Hepatocyte (in vitro differentiated cells): Measurements from ENCODE around the gene HIVEP1. TPM values are rescaled to one million over a fixed set of nuclear protein-coding genes. Genes with fewer than 3 reads are reported as not detected.

Experiments
- DNase-seq: peaks from one replicate; pipeline ENCODE4 v3.0.0-alpha.2; 2016; ENCODE audit warnings: low spot score
- H2AFZ ChIP-seq: fragments of 200-600 bp; sonication (generic); 2 replicates; pipeline ENCODE4 v1.6.0; 2016; ENCODE audit warnings: antibody characterized with exemption, mild to moderate bottlenecking
- H3K27ac ChIP-seq: fragments of 200-600 bp; sonication (generic); 2 replicates; pipeline ENCODE4 v1.5.1; 2016; ENCODE audit warnings: mild to moderate bottlenecking
- H3K27me3 ChIP-seq: fragments of 200-600 bp; sonication (generic); 2 replicates; pipeline ENCODE4 v1.6.1; 2016
- H3K36me3 ChIP-seq: fragments of 200-600 bp; sonication (generic); replicated peaks from 2 replicates; pipeline ENCODE4 v1.5.1; 2016; ENCODE audit warnings: low read depth; ENCODE audit not compliant: insufficient read depth
- H3K4me1 ChIP-seq: fragments of 200-600 bp; sonication (generic); 2 replicates; pipeline ENCODE4 v1.5.1; 2016; ENCODE audit warnings: mild to moderate bottlenecking, moderate library complexity; ENCODE audit not compliant: insufficient read depth
- H3K4me2 ChIP-seq: fragments of 200-600 bp; sonication (generic); 2 replicates; pipeline ENCODE4 v1.6.0; 2016
- H3K4me3 ChIP-seq: fragments of 200-600 bp; sonication (generic); 2 replicates; pipeline ENCODE4 v1.5.1; 2016; ENCODE audit warnings: mild to moderate bottlenecking
- H3K79me2 ChIP-seq: fragments of 200-600 bp; sonication (generic); 2 replicates; pipeline ENCODE4 v1.6.0; 2017; ENCODE audit warnings: mild to moderate bottlenecking
- H3K9me2 ChIP-seq: fragments of 200-600 bp; sonication (generic); replicated peaks from 2 replicates; pipeline ENCODE4 v1.6.0; 2017; ENCODE audit warnings: mild to moderate bottlenecking; ENCODE audit not compliant: insufficient read depth
- H3K9me3 ChIP-seq: fragments of 200-600 bp; sonication (generic); 2 replicates; pipeline ENCODE4 v1.5.1; 2016; ENCODE audit warnings: low read depth, mild to moderate bottlenecking
- H4K20me1 ChIP-seq: fragments of 200-600 bp; sonication (generic); 2 replicates; pipeline ENCODE4 v1.6.0; 2016; ENCODE audit warnings: mild to moderate bottlenecking; ENCODE audit not compliant: insufficient read depth, poor library complexity, severe bottlenecking
- EZH2 ChIP-seq: fragments of 200-600 bp; sonication (generic); IDR thresholded peaks from 2 replicates; pipeline ENCODE4 v1.6.1; 2016; ENCODE audit warnings: antibody characterized with exemption, mild to moderate bottlenecking, borderline replicate concordance
- EZH2phosphoT487 ChIP-seq: fragments of 200-600 bp; sonication (generic); IDR thresholded peaks from one replicate; pipeline ENCODE4 v1.6.1; 2018; ENCODE audit warnings: antibody characterized with exemption, mild to moderate bottlenecking, low read depth, moderate library complexity; ENCODE audit not compliant: unreplicated experiment, severe bottlenecking
- WGBS: methylation state at CpG from one replicate; pipeline ENCODE4 v1.1.6; 2016; ENCODE audit warnings: low lambda C conversion rate; ENCODE audit errors: missing lambda C conversion rate; 5-methylcytosine and 5-hydroxymethylcytosine counted together
- polyA plus RNA-seq: library from polyadenylated mRNA; unstranded; fragments of >200 nt; fragmentation: Nextera tagmentation; extraction: Ambion mirVana; gene quantifications from 2 replicates; pipeline ENCODE4 v1.2.1, GENCODE V29; 2016
- total RNA-seq: library from RNA; depleted of rRNA; stranded (reverse); fragments of >200 nt; gene quantifications from 2 replicates; pipeline ENCODE4 v1.2.3, GENCODE V29; 2014
- TF ChIP-seq, protein P1 (sequence below): fragments of 200-600 bp; sonication (generic); IDR thresholded peaks from 2 replicates; pipeline ENCODE4 v1.5.1; 2016; ENCODE audit warnings: antibody characterized with exemption, mild to moderate bottlenecking; ENCODE audit not compliant: poor library complexity

HIVEP1 gene
- total and polyA plus RNA-seq, 2 experiments from 2014 or later: 8.7 to 33.7 TPM

GRCh38 chr6:12099623-12100338 lies 87.7 kb downstream of the HIVEP1 start:
- H3K4me1 ChIP-seq: no peaks in the 10 kb centered on the region
- H3K36me3 ChIP-seq: no peaks in the 10 kb centered on the region
- H3K9me2 ChIP-seq: no peaks in the 10 kb centered on the region
- DNase-seq: no peak
- H4K20me1 ChIP-seq: no peaks in the 10 kb centered on the region
- H3K27ac ChIP-seq: no peak overlapping the region
- H3K9me3 ChIP-seq: no peaks in the 10 kb centered on the region
- no peak overlapping the region for H2AFZ ChIP-seq
- peaks cover 2% of the 10 kb centered on the region for H3K79me2 ChIP-seq
- 69% methylated on average over 4 of the region's 4 CpGs for WGBS
- TF ChIP-seq, protein P1, sequence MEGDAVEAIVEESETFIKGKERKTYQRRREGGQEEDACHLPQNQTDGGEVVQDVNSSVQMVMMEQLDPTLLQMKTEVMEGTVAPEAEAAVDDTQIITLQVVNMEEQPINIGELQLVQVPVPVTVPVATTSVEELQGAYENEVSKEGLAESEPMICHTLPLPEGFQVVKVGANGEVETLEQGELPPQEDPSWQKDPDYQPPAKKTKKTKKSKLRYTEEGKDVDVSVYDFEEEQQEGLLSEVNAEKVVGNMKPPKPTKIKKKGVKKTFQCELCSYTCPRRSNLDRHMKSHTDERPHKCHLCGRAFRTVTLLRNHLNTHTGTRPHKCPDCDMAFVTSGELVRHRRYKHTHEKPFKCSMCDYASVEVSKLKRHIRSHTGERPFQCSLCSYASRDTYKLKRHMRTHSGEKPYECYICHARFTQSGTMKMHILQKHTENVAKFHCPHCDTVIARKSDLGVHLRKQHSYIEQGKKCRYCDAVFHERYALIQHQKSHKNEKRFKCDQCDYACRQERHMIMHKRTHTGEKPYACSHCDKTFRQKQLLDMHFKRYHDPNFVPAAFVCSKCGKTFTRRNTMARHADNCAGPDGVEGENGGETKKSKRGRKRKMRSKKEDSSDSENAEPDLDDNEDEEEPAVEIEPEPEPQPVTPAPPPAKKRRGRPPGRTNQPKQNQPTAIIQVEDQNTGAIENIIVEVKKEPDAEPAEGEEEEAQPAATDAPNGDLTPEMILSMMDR: no peak
- no peak for TF ChIP-seq EZH2
- no peak for TF ChIP-seq EZH2phosphoT487
- no peak overlapping the region for H3K4me2 ChIP-seq
- H3K4me3 ChIP-seq: no peak overlapping the region
- H3K27me3 ChIP-seq: no peaks in the 10 kb centered on the region

- Histone ChIP-seq H2AFZ (no peak overlapping the region), H3K79me2 (peaks cover 8% of the 10 kb centered on the region), H3K36me3 (no peaks in the 10 kb centered on the region), H3K4me1 (no peaks in the 10 kb centered on the region), H3K4me2 (no peak overlapping the region), H3K27ac (no peak overlapping the region), H3K4me3 (no peak overlapping the region), H3K9me2 (no peaks in the 10 kb centered on the region), H3K9me3 (no peaks in the 10 kb centered on the region), H3K27me3 (no peaks in the 10 kb centered on the region), H4K20me1 (no peaks in the 10 kb centered on the region)
- TF ChIP-seq EZH2 (no peak), EZH2phosphoT487 (no peak)
- TF ChIP-seq, protein P1: no peak
- DNase-seq: no peak
Observed at GRCh38 chr6:12101048-12101447, 88.9 kb downstream of the HIVEP1 start.

- Histone ChIP-seq H3K27me3 (no peaks in the 10 kb centered on the region), H3K27ac (no peak overlapping the region), H3K4me3 (no peak overlapping the region), H3K9me3 (no peaks in the 10 kb centered on the region), H3K4me1 (no peaks in the 10 kb centered on the region), H2AFZ (no peak overlapping the region), H3K9me2 (no peaks in the 10 kb centered on the region), H4K20me1 (no peaks in the 10 kb centered on the region), H3K79me2 (peaks cover 8% of the 10 kb centered on the region), H3K4me2 (no peak overlapping the region), H3K36me3 (no peaks in the 10 kb centered on the region)
- TF ChIP-seq EZH2 (no peak), EZH2phosphoT487 (no peak)
- TF ChIP-seq, protein P1: no peak
- no peak for DNase-seq
Observed at GRCh38 chr6:12101653-12102312, 89.7 kb downstream of the HIVEP1 start.
